Neural cell (in vitro differentiated cells): ENCODE data around the gene VIM. TPM values are rescaled to one million over a fixed set of nuclear protein-coding genes. Genes with fewer than 3 reads are reported as not detected.

ENCODE experiments used
- H2AFZ ChIP-seq: fragments of 200-600, 300-800 bp; sonication (generic), shearing (Covaris generic); 2 replicates; pipeline ENCODE4 v1.6.0; 2014; ENCODE audit warnings: low read depth, mild to moderate bottlenecking, antibody characterized with exemption, low read length, moderate library complexity
- H3F3A ChIP-seq: fragments of 200-600 bp; shearing (Covaris generic); 2 replicates; pipeline ENCODE4 v1.6.1; 2016; ENCODE audit warnings: mild to moderate bottlenecking, moderate library complexity, mixed read lengths, antibody characterized with exemption, low read length; ENCODE audit not compliant: insufficient read depth, poor library complexity, severe bottlenecking
- H3K27ac ChIP-seq: fragments of 200-600, 300-800 bp; sonication (generic), shearing (Covaris generic); 2 replicates; pipeline ENCODE4 v1.5.1; 2014; ENCODE audit warnings: mild to moderate bottlenecking, low read length, moderate library complexity
- H3K27me3 ChIP-seq: fragments of 300-800, 200-600 bp; sonication (generic), shearing (Covaris generic); 2 replicates; pipeline ENCODE4 v1.6.0; 2014; ENCODE audit warnings: mild to moderate bottlenecking, low read depth, low read length, moderate library complexity; ENCODE audit not compliant: insufficient read depth
- H3K36me3 ChIP-seq: fragments of 300-800, 200-600 bp; sonication (generic), shearing (Covaris generic); 2 replicates; pipeline ENCODE4 v1.5.1; 2014; ENCODE audit warnings: mild to moderate bottlenecking, antibody characterized with exemption, low read length, moderate library complexity; ENCODE audit not compliant: insufficient read depth
- H3K4me2 ChIP-seq: fragments of 300-800, 200-600 bp; sonication (generic), shearing (Covaris generic); 2 replicates; pipeline ENCODE4 v1.6.0; 2014; ENCODE audit warnings: mild to moderate bottlenecking, low read length
- H3K4me3 ChIP-seq: fragments of 300-800, 200-600 bp; sonication (generic), shearing (Covaris generic); 2 replicates; pipeline ENCODE4 v1.5.1; 2014; ENCODE audit warnings: mild to moderate bottlenecking, low read length, moderate library complexity
- H3K79me2 ChIP-seq: fragments of 200-600 bp; shearing (Covaris generic); replicated peaks from 2 replicates; pipeline ENCODE4 v1.6.0; 2014; ENCODE audit warnings: mild to moderate bottlenecking, low read length, moderate library complexity; ENCODE audit not compliant: insufficient read depth
- H3K9ac ChIP-seq: fragments of 300-800, 200-600 bp; sonication (generic), shearing (Covaris generic); 2 replicates; pipeline ENCODE4 v1.6.1; 2016; ENCODE audit warnings: mild to moderate bottlenecking, low read length, mixed read lengths
- H3K9me2 ChIP-seq: fragments of 200-600 bp; shearing (Covaris generic); 2 replicates; pipeline ENCODE4 v1.6.1; 2016; ENCODE audit warnings: mild to moderate bottlenecking, low read length, mixed read lengths; ENCODE audit not compliant: insufficient read depth
- H3K9me3 ChIP-seq: fragments of 200-600, 300-800 bp; sonication (generic), shearing (Covaris generic); 2 replicates; pipeline ENCODE4 v1.6.1; 2016; ENCODE audit warnings: mild to moderate bottlenecking, mixed run types, low read length, moderate library complexity, mixed read lengths
- H4K20me1 ChIP-seq: fragments of 200-600 bp; shearing (Covaris generic); 2 replicates; pipeline ENCODE4 v1.6.1; 2016; ENCODE audit warnings: mild to moderate bottlenecking, mixed run types; ENCODE audit not compliant: insufficient read depth
- EP300 ChIP-seq: fragments of 450-650 bp; conservative IDR thresholded peaks from 2 replicates; pipeline ENCODE4 v1.6.1; 2014; ENCODE audit warnings: antibody characterized with exemption, mild to moderate bottlenecking, moderate library complexity; ENCODE audit not compliant: poor library complexity, severe bottlenecking
- EZH2 ChIP-seq: fragments of 200-600, 300-800 bp; shearing (Covaris generic), sonication (generic); IDR thresholded peaks from 2 replicates; pipeline ENCODE4 v1.6.1; 2014; ENCODE audit warnings: antibody characterized with exemption, low read length, borderline replicate concordance, mild to moderate bottlenecking; ENCODE audit not compliant: insufficient read depth, poor library complexity, severe bottlenecking
- MXI1 ChIP-seq: fragments of 450-650 bp; conservative IDR thresholded peaks from 2 replicates; pipeline ENCODE4 v1.6.1; 2014; ENCODE audit warnings: antibody characterized with exemption, mild to moderate bottlenecking; ENCODE audit not compliant: poor library complexity, severe bottlenecking
- POLR2AphosphoS5 ChIP-seq: IDR thresholded peaks from 2 replicates; pipeline ENCODE4 v1.6.1; 2012
- RAD21 ChIP-seq: fragments of 450-650 bp; conservative IDR thresholded peaks from 2 replicates; pipeline ENCODE4 v1.6.1; 2014; ENCODE audit warnings: antibody characterized with exemption, mild to moderate bottlenecking, moderate library complexity
- SMC3 ChIP-seq: fragments of 450-650 bp; conservative IDR thresholded peaks from 2 replicates; pipeline ENCODE4 v1.6.1; 2014; ENCODE audit warnings: antibody characterized with exemption, mild to moderate bottlenecking, moderate library complexity; ENCODE audit not compliant: poor library complexity
- TAF1 ChIP-seq: IDR thresholded peaks from 2 replicates; pipeline ENCODE4 v1.6.1; 2012; ENCODE audit warnings: low read depth
- polyA plus RNA-seq: library from polyadenylated mRNA; depleted of rRNA; stranded (reverse); fragments of >200 nt; gene quantifications from 2 replicates; pipeline ENCODE4 v1.2.3, GENCODE V29; 2014
- TF ChIP-seq, protein P1 (sequence below): fragments of 450-650 bp; IDR thresholded peaks from 2 replicates; pipeline ENCODE4 v1.5.1; 2014; ENCODE audit warnings: antibody characterized with exemption, mild to moderate bottlenecking, moderate library complexity; ENCODE audit not compliant: poor library complexity, severe bottlenecking
- TF ChIP-seq, protein P2 (sequence below): IDR thresholded peaks from 2 replicates; pipeline ENCODE4 v1.6.1; 2012; ENCODE audit warnings: borderline replicate concordance

Gene VIM
- polyA plus RNA-seq, 1 donor from 2014 or later, result 170 TPM

DNA sequence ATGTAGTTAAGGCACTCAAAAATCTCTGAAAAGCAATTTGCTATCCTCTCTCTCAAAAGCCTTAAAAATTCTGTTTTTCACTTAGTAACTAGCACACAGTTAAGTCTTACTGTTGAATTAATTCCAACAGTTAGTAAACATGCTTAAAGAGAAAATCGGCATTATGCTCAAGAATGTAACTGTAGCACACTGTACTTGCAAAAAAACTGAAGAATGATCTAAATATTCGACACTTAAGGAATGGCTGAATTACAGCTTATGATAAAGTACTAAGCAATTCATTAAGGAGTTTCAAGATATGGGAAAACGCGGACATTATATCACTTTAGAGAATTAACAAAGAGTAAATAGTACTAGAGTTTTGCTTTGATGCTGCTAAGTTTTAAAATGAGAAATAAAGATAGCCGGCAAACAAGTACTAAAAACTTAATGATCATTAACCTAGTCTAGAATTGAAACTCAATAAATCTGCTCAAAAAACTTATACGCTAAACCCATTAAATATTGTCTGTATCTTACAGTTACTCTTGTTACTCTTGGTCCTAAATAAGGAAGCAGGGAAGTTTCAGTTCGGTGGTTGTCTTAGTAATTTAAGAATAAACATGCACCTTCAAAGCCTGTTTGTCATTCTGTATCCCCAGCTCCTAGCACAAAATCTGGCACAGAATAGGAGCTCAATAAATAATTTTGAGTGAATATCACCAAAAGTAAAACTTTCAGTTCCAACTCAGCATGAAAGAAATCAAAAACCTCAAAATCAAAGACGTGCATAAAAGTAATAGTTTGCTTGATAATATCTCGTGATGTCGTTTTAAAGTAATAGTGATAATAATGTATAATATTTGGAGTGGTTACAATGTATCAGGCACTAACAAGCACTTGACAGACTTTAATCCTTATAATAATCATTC lies 27.8 kb upstream of the VIM start:
- Histone ChIP-seq H3K79me2 (peaks cover 29% of the 10 kb centered on the region), H3K4me3 (peak overlapping the region; percentile 81), H3K4me2 (peak overlapping the region; percentile 70), H3K27me3 (no peaks in the 10 kb centered on the region), H3K27ac (peak overlapping the region; percentile 95), H2AFZ (no peak overlapping the region), H3F3A (peaks cover 4% of the 10 kb centered on the region), H3K36me3 (no peaks in the 10 kb centered on the region), H4K20me1 (no peaks in the 10 kb centered on the region), H3K9ac (peak overlapping the region; percentile 92), H3K9me2 (no peaks in the 10 kb centered on the region), H3K9me3 (no peaks in the 10 kb centered on the region)
- TF ChIP-seq TAF1 (no peak), RAD21 (no peak), EP300 (no peak), MXI1 (no peak), SMC3 (no peak), EZH2 (no peak), POLR2AphosphoS5 (no peak)
- TF ChIP-seq, protein P1, sequence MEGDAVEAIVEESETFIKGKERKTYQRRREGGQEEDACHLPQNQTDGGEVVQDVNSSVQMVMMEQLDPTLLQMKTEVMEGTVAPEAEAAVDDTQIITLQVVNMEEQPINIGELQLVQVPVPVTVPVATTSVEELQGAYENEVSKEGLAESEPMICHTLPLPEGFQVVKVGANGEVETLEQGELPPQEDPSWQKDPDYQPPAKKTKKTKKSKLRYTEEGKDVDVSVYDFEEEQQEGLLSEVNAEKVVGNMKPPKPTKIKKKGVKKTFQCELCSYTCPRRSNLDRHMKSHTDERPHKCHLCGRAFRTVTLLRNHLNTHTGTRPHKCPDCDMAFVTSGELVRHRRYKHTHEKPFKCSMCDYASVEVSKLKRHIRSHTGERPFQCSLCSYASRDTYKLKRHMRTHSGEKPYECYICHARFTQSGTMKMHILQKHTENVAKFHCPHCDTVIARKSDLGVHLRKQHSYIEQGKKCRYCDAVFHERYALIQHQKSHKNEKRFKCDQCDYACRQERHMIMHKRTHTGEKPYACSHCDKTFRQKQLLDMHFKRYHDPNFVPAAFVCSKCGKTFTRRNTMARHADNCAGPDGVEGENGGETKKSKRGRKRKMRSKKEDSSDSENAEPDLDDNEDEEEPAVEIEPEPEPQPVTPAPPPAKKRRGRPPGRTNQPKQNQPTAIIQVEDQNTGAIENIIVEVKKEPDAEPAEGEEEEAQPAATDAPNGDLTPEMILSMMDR, result no peak
- TF ChIP-seq, protein P2, sequence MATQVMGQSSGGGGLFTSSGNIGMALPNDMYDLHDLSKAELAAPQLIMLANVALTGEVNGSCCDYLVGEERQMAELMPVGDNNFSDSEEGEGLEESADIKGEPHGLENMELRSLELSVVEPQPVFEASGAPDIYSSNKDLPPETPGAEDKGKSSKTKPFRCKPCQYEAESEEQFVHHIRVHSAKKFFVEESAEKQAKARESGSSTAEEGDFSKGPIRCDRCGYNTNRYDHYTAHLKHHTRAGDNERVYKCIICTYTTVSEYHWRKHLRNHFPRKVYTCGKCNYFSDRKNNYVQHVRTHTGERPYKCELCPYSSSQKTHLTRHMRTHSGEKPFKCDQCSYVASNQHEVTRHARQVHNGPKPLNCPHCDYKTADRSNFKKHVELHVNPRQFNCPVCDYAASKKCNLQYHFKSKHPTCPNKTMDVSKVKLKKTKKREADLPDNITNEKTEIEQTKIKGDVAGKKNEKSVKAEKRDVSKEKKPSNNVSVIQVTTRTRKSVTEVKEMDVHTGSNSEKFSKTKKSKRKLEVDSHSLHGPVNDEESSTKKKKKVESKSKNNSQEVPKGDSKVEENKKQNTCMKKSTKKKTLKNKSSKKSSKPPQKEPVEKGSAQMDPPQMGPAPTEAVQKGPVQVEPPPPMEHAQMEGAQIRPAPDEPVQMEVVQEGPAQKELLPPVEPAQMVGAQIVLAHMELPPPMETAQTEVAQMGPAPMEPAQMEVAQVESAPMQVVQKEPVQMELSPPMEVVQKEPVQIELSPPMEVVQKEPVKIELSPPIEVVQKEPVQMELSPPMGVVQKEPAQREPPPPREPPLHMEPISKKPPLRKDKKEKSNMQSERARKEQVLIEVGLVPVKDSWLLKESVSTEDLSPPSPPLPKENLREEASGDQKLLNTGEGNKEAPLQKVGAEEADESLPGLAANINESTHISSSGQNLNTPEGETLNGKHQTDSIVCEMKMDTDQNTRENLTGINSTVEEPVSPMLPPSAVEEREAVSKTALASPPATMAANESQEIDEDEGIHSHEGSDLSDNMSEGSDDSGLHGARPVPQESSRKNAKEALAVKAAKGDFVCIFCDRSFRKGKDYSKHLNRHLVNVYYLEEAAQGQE, result no peak

DNA sequence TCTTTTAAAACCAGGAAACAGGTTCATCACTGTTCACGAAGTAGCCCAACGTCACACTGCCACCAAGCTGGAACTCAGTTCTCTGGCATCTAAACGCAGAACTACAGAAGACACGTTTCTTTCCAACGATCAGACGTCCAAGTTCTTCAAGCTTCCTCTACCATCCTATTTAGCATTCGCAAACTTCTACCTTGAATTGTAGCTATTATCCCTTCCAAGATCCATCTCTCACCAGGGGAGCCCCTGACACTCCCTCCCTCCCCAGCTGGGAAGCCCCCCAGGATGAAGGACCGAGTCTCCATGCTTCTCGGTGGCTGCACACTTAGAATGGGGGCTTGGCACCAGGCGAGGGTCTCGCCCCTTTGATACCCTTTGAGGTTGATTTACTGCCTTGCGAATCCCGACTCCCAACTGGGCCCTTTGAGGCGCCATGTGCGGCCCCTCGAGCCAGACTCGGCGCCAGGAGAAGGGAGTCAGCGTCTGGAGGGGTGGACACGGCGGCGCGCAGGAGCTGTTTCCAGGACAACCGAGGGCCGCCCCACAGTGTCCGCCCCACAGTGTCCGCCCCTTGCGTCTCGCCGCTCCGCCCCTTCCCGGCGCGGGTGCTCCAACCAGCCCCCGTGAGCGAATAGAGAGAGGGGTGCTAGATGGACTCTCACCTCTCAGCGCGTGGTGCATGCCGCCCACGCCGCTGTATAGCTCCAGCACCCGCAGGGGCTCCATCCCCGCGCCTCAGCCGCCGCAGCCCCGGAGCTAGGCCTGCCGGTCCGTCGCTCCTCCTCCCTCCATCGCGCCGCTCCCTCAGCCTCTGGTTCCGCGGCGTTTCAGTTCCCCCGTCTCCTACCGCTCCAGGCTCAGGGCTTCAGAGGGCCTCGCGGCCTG lies 26.9 kb upstream of the VIM start, which contains the start of gene TRDMT1:
TRDMT1 (minus strand) TSS at position 761 of the 882 bp plus-strand sequence; CDS start at position 723, 38 bp downstream.
- Histone ChIP-seq H3K79me2 (peaks cover 26% of the 10 kb centered on the region), H3K9ac (peak within 1 kb of the TSS; percentile 92), H4K20me1 (no peaks in the 10 kb centered on the region), H3K27me3 (no peaks in the 10 kb centered on the region), H3K27ac (peak within 1 kb of the TSS; percentile 95), H3K4me3 (peak within 1 kb of the TSS; percentile 81), H3F3A (peaks cover 4% of the 10 kb centered on the region), H3K9me2 (no peaks in the 10 kb centered on the region), H3K4me2 (peak within 1 kb of the TSS; percentile 70), H3K9me3 (no peaks in the 10 kb centered on the region), H2AFZ (peak within 1 kb of the TSS; percentile 92), H3K36me3 (no peaks in the 10 kb centered on the region)
- TF ChIP-seq TAF1 (peak; percentile 97), EZH2 (no peak), POLR2AphosphoS5 (peak; percentile 76), EP300 (peak; percentile 57), RAD21 (peak; percentile 48), SMC3 (peak; percentile 42), MXI1 (peak; percentile 95)
- TF ChIP-seq, protein P1, result no peak
- TF ChIP-seq, protein P2, result peak; percentile 87
